Activated CD4-positive, alpha-beta T cell treated with anti-CD3 and anti-CD28 coated beads, Interleukin-2, Interleukin-4, amounts not matched to agents 100 ng/mL and 50 ng/mL, durations not matched to agents 16 hours and 8 hours (primary cell): ENCODE results near the gene NRXN3.

Experiments
- DNase-seq: peaks from one replicate; pipeline ENCODE4 v3.0.0-alpha.2; 2020; ENCODE audit warnings: low spot score

The NRXN3 gene

DNA sequence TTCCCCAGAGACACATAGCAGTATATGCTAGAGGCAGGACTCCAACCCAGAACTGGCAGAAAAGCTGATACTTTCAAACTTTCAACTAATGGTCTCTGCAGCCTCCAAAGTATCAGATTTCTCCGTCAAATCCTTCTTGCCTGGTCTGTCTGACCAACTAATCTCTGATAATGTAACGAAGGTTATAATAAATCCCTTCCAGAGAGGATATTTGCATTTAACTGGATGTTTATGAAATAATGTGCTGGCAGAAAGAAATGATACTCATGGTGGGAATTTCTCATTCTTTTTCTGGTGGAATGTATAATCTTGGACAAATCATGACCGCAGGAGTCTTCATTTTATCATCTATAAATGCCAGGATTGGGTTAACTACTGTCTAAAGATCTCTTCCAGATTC is 1180.8 kb downstream of the NRXN3 start:
- no peak for DNase-seq

DNA sequence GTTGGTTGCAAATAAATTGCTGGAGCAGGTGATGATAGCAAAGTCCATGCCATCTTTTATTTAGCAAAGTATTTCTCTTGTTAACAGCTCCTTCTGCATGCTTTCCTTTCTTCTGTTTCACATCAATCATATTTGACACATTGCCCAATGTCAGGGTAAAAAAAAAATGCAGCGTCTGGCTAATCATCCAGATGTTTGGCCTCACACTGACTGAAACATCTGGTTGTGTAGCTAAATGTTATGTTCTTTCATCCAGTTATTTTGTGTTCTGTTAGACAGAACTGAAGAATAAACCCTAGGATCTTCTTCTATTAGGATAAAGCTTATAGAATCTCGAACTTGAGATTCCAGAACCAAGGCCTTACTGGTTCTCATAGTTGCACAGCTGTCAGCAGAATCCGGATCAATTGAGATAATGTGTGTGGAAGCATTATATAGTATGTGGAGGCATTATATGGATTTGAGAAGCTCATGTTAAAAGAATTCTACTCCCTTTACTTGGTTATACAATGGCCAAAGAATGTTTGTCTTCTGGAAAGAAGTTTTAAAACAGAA is 1182.0 kb downstream of the NRXN3 start:
- no peak for DNase-seq

DNA sequence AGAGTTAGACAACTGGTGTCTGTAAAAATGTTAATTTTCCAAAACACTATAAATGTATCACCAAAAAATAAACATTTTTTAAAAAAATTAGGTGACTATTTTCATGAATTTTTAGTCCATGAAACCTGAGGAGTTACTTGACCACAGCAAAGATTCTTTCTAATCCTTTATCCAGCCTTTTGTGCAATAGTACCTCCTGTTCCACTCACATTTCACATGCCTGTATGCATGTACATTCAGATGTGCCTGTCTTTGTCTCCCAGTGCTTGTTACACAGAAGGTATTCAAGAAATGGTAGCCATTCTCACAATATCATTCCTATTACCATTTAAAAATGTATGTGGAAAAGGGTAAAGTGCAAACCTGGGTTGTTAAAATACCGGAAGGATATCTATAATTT is 1184.2 kb downstream of the NRXN3 start:
- DNase-seq = no peak

DNA sequence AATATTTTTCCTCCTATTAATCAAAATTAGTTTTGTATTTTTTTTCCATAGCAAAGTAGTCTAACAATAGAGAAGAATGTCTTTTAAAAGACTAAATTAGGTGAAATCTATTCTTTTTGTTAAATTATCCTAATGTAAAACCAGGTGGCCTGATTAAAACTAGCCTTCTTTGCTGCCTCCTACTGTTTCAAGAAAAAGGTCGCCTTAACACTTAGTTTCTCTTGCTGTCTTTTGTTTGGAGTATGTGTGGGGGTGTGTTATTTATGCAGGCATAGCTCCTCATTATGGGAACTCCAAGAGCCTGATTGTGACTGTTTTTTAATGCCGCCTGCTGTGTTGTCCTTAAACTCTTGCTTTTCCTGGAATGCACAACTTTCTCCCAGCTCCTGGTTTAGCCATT is 1185.9 kb downstream of the NRXN3 start:
- DNase-seq = no peak

DNA sequence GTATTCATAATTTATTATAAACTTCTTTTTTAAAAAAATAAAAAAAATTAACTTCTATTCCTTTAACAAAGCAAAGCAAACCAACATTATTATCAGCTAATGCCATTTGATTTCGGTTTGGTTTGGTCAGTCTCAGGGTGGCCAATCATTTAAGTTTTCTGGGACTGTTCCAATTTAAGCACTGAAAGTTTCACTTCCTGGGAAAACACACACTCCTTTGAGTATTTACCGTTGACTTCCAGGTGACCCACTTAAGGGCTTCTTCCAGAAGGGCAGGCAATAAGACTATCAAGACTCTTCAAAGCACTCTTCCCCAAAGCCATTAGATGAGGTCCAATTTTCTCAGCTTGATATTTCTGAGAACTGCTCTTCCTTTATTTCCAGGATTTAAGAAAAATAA is 1187.1 kb downstream of the NRXN3 start:
- no peak for DNase-seq

DNA sequence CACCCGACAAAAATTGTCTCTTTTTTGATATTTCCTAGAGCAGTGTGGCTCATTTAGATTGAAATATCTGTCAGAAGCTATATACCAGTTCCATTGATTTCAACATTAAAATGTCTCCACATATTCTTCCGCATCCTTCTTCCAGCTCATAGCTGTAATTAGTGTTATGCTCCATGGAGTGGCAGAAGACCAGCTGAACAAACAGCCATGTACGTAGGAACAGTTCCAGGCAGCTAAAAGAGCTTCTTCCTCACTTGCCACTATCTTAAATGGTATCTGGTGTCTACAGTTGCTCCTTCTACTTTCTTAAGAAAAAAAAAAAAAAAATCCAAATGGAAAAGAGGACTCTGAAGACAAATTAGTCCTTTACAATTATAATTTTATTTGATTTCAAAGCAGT is 1193.1 kb downstream of the NRXN3 start:
- no peak for DNase-seq

DNA sequence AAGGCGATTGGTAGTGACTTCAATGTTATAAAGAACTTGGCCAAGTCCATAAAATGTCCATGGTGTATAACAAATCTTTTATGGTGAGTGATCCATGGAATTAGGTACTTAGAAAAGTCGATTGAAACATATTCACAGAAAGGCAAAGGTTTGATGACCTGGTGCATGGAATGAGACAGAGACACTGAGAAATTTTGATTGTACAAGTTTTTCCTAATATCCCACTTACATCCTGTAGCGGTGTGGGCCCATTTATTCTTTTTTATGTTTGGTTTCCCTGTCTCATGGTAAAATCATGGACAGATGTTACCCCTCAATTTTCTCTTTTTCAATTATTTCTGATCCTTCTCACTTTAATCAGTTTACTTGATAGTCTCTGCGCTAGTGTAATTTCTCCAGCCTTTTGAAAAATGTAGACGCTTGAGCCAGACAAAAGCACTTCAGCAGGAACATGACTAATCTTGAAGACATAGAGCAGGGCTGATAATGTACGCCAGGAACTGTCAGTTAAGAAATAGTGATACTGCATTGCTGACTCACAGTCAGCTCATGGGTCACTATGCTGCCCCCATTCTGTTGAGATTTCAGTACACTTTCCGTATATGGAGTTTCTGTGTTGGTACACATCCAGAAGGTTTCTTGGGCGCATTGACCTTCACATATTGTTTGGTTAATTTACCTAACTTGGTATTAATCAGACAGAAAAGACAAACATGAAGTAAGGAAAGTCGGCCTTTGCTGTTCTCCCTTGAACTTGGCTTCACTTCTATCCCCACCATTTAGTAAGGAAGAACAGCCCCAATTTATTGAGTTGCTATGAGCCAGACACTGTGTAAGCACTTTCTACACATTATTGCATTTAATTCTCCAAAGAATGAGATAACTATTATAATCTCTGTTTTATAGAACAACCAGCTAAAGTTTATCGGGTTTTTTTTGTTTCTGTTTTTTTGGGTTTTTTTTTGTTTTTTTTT is 1199.5 kb downstream of the NRXN3 start:
- DNase-seq = no peak

DNA sequence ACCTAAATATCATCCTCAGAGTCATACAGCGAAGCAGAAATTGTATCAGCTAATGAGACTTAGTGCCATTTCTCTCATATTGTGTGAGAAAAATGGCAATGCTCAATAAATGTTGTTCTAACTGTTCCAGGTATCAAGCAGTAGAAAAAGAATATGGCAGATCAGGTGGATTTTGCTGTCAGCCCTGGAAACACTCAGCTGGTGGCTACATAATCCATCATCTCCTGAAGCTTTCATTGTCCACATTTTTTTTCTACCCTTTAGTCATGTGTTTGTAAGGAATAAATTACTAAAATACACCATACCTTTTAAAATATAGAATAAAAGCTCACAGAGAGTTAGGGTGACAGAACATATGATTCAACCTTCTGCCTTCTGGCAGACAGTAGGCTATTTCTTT is 1200.8 kb downstream of the NRXN3 start:
- DNase-seq = no peak

DNA sequence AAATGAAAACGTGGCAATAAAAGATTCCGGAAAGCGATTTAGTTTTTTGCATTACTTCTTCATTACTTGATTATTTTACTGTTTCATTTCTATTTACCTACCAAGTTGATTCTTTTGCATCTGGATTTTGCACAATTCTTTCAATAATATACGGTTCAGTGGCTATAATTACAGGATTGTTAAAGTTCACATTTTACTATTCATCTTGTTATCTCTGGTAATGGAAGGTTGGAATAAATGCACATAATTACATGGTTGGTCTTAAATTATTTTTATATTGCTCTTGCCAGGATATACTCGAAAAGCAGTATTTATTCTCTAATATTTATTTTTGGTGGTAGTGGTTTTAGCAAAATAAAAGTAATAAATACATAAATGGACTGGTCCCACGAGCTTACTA is 1203.3 kb downstream of the NRXN3 start:
- no peak for DNase-seq

DNA sequence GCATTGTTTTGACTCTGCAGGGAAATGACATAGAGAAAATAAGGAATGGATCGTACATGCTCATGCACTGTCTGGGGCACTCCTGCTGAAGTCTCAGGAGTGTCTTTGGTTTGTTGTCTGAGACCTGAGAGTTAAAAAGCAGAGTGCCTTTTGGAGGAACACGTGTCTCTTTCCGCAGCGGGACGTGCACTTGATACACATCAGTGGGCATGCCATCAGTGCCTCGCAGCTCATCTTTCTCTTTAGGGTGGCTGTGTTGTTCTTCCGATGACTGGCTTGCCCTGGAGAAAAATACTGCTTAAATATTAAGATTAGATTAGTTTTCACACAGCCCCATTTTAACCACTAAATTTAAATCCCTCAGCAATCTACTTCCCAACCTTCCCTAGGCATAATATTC is 1205.2 kb downstream of the NRXN3 start:
- DNase-seq = no peak

DNA sequence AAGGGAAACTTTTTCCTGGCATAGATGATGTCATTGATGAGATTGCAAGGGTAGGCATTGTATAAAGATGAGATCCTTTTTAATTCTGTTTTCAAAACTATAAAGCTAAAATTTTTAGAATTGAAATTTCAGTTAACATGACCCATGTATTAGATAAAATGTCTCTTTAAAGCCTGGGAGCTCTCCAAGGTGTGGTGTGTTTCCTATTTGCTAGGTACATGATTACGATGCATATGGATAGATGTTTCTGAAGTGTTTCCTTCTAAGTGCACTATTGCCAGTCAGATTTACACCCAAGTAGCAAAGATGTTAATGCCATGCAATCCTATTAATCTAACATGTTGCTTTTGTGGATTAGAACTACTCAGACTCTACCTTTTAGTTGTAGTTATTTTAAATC is 1206.4 kb downstream of the NRXN3 start:
- no peak for DNase-seq

DNA sequence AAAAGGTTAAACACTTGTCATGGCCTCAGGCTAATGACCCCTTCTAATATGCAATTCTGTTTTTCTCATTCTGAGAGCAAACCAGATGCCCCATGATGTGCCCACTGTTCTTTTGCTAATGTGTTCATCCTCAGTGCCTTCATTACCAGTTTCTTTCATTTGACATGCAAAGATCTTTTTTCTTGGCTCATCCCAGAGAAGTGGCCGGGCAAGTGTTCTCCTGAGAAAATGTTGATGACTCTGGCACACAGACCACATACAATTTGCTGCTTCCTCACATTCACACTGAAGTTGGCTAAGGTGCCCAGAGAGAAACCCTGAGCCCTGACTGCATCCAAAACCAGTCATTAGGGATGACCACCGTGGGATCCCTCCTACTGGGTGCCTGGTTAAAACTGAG is 1207.8 kb downstream of the NRXN3 start:
- DNase-seq = no peak

DNA sequence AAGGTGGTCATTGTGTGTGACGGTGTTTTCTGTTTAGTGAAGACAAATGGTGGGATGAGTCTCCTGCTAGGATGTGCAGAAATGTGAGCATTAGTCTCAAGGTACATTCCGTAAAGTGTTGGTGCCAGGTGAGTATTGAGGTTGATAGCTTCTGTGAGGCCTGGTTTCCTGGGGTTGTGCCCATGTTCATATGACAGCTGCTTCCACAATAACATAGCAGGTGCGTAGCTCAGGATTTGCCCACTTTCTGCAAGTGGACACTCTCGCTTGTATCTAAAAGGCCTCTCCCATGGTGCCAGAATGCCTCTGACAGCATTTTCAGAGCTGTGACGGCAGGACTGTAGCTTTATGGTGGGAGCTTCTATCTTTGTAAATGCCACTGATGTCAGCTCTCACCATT is 1209.1 kb downstream of the NRXN3 start:
- no peak for DNase-seq

DNA sequence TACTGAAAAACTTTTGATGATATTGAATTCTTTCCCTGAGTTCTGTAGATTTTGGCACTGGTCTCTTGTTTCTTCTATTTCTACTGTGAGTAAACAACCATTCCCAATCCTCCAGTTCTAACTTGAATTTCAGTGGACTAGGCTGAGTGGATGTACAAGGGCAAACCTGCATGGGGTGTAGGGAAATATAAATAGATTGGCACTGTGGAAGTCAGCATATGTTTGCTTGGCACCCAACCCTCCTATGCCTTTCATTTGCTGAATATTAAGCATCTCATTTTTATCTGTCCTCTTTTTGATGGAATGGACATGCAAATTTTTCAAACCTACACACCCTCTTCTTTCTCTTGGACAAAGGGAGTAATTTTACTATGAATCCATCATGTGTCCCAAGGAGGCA is 1212.9 kb downstream of the NRXN3 start:
- DNase-seq = no peak

DNA sequence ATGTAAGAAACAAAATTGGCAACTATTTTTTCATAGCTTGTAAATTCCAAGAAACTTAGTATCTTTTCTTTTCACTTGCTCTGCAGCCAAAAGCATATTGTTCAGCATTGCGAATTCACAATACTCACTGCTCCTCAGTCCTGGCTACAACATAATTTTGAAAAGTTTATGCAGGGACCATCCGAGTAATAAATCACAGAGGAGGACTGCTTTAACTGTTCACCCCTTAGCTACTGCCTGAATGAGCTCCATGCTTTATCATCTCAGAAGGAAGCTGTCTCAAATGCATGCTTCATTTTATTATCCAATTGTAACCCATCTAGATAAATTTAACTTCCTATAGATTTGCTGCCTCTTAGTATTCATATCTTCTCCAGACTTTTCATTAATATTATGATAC is 1213.3 kb downstream of the NRXN3 start:
- no peak for DNase-seq

DNA sequence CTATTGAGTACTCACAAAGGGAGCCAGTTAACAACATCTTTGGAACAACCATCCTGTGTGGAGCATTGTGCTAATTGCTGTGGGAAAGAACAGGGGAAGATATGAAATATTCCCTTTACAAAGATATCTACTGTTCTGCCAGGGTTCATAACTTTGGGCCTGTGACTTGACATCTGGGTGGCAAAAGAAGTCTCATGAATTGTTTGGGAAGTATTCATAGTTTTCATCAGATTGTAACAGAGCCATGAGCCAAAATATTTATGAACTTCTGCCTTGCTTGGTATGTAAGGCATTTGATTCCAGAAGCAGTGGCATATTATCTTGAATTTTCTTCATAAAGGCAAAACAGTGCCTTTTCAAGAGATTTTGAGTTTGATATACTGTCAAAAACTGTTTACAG is 1224.9 kb downstream of the NRXN3 start:
- DNase-seq = no peak

DNA sequence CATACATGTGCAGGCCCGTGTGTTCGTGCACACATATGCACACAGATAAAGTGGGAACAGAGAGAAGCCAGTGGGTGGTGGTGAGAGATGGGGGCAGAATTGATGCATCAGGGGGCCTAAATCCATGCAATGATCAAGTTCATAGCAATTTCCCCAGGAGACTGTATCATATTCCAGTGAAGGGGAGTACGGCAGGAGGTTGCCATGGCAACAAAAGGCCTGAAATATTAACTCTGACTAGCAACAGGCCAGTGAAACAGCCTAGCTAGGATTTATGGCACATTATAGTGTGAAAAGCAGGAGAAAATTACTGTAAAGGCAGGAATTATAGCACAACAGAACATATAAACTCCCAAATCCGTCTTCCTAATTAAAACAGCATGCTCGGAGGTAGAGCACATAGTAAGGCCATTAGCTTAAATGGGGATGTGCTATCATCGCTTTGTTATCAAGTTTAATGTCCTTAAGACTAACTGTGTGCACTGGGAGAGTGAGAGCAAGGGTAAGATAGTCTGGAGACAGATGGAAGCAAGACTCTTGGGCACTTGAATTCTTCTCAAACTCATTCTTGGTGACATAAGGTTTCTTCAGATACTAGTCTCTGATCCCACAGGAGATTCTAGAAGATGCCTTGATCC is 1234.8 kb downstream of the NRXN3 start:
- no peak for DNase-seq

DNA sequence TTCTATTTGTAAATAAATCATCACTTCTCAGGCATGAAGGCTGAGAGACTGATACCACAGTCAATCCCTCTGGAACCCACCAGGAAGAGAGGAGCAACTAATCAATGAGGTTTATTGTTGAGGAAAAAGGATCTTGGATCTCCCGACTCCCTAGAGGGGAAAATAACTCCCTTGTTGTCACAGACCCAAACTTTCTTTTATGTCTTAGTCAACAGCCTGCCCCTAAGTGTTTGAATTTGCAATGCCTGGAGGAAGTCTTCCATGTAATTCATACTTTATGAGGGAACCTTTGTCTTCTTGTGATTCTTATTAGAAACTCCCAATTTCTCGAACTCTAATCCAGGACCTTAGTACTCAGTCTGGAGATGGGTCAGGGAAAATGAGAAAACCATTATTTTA is 1235.3 kb downstream of the NRXN3 start:
- no peak for DNase-seq

DNA sequence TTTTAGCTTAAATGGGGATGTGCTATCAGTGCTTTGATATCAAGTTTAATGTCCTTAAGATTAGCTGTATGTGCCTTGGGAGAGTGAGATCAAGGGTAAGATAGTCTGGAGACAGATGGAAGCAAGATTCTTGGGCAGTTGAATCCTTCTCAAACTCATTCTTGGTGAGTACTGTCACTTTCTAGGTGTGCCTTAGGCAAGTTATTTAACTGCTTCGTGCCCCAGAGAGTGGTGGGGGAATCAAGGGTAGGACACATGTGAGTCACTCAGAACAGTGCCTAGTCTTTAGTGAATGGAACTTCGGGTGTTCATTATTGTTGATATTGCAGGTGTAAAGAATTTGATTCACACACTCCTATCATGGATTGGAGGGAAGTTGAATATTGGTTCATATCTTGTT is 1237.4 kb downstream of the NRXN3 start:
- no peak for DNase-seq

DNA sequence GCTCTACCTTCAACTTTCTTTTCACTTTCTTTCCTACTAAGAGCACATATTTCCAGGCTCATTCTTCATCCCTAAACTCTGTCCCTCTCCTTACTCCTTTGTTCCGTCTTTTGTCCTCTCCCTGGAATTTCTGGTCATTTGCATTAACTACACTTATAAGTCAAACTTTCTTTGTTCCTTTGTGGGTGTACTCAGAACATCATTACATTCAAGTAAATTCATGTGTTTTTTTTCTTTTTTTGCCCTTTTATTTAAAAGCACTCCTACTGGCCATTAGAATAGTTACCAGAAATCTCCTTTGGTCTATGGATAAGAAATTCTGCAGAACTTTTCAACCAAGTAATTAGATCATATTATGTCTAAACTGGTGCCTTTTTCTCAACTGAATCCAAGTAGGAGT is 1238.5 kb downstream of the NRXN3 start:
- no peak for DNase-seq

DNA sequence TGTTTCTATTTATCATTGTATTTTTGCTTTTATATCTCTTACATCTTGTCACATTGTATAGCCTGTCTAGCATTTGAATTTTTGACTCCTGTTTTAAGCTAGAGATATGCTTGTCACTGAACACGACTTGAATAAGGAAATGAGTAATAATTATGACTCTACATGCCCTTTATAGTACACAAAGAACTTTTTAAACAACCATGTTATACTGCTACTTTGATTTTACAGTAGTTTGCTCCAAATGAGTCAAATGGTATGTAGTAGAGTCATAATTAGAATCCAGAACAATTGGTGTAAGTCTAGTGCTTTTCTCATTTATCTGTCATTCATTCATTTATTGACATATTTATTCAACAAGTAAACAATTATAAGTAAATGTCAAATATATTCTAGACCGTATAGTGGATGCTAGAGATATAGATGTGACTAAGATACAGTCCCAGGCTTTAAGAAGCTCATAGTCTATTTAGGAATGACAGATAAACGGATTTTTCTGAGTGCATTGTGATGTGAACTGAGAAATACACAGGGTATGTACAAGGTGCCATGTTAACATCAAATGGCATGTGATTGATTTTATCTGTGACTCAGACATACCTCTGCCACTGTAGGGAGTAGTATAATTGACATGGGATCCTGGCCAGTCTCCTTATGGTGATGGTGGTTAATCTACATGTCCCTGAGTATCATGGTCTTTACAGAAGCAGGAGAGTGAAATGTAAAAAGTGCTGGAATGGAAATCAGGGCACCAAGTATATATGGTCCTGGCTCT is 1241.4 kb downstream of the NRXN3 start:
- DNase-seq = no peak

DNA sequence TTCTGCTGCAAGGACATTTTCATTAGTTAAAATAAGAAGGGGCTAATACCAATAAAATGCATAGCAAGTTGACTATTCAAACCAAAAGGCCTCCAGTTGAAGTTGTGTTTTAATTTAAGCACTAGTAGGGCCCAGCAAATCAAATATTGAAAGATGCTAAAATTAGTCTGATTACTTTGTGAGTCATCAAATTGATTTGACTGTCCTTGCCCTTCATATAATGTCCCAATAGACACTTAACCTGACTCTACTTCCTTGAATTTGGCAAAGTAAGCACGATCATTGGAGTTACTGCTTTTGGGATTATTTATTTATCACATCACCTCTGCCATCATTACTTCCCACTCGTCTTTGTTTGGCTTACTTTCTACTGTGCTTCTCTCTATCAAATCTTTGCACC is 1242.6 kb downstream of the NRXN3 start:
- no peak for DNase-seq
